Esophagus squamous epithelium (tissue), 4 donors: Measurements from ENCODE around the gene CTAG1A.
"Not testable (repeated sequence)": the region's sequence is repeated elsewhere in the genome, so short reads cannot be mapped to it uniquely, and the experiment has no call there.

ENCODE experiments used
- CTCF ChIP-seq, 6 experiments: fragments of 450-650 bp in 4 of 6; fragments of 200-600 bp in 2 of 6; sonication (generic) in 2 of 6; IDR thresholded peaks; one replicate each; pipeline ENCODE4 v1.5.1; 2016 to 2019; ENCODE audit warnings: antibody characterized with exemption in 6 of 6, mild to moderate bottlenecking in 4 of 6, moderate library complexity in 4 of 6
- POLR2A ChIP-seq, 4 donors: fragments of 450-650 bp; IDR thresholded peaks; one replicate each; pipeline ENCODE4 v1.6.1; 2017; ENCODE audit warnings: antibody characterized with exemption in 4 of 4, mild to moderate bottlenecking in 4 of 4, moderate library complexity in 3 of 4

GRCh38 chrX:154607976-154608375 is 23.0 kb downstream of the CTAG1A start:
- TF ChIP-seq CTCF, POLR2A (IDR thresholded peaks at IDR 0.05): not testable (repeated sequence)
